Effector CD8-positive, alpha-beta T cell (primary cell): ENCODE data around the gene DENND6B.

ENCODE experiments used
- DNase-seq: peaks from one replicate; lab custom pipeline; 2025; lab: John Stamatoyannopoulos, UW

The DENND6B gene

DNA sequence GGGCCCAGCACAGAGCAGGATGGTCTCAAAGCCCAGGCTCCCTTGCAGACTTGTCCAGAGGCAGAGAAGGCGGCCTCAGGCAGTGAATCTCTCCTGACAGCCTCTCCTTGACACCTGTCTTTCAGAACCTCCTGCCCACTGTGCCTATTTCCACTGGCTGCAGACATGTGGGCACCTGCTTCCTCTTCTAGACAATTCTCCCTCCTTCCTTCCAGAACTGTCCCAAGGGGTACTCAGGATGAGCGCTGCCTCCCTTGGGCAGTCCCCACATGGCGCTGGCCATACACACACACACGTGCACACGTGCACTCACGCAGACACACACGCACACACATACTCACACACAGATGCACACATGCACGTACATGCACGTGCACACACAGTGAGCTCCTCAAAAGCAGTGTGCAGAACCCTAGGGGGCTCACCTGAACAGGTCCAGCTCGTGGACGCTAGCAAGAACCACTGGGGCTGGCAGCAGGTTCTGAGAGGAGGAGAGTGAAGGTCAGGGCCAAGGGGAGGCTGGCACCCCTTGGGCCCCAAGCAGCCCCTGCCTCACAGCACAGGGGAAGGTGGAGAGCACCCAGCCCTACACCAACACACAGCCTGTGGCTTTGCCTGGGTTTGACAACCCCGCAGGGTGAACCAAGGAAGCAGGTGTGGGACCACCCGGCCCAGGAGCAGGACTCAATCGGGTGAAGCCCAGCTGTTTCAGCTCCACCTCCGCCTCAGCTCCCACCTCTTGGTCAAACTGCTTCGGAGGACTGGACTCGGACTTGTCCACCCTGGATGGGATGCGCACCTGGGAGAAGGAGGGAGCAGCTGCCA lies 11.3 kb downstream of the DENND6B start:
- no peak for DNase-seq

DNA sequence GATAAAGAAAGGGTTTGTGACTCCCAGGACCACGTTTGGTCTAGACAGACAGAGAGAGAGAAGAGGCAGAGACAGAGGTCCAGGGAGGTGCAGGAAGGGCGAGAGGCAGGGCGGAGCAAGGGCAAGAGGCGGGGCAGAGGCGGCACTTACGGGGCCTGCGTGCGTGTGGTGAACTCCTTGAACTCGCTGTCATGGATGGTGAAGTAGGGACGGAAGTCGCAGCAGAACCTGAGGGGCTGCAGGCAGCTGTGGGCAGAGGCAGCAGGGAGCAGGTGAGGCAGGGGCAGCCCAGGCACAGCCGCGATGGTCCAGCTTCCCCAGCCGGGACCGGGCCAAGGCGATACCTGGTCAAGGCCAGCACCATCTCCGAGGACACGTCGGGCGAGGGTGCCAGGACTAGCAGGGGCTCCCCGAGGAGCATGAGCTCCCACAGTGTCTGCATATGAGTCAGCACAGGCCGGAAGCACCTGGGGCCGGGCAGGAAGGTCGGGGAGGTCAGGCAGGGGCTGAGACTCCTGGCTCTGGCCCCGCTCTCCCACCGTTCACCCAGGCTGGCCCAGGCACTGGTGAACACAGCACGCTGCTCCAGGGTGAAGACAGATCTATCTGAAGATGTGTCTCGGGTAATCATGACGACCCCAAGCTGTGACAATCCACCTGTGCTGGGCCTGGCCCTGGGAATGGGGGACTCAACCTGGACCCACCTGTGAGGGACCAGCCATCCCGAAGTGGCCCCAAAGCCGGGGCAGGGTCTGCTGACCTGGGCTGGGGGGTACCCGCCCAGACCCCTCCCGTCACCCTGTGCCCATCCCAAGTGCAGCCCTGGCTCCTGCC lies 12.1 kb downstream of the DENND6B start:
- DNase-seq, result peak; percentile 23

DNA sequence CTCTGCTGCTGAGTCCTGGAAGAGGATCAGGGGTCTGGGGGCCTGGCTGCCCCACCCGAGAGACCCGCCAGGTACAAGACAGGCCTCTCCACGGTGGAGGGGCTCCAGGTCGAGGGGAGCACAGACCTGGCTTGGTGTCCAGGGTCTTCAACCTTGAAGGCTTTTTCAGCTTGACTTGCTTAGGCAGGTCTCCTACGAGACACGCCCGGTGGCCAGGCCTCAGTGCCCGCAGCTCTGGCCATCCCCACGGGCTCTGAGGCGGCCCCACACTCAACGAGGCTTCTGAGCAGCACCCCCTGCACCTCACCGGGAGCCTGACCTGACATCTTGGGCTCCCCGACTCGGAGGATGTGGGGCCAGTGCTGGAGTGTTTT lies 12.7 kb downstream of the DENND6B start:
- no peak for DNase-seq

DNA sequence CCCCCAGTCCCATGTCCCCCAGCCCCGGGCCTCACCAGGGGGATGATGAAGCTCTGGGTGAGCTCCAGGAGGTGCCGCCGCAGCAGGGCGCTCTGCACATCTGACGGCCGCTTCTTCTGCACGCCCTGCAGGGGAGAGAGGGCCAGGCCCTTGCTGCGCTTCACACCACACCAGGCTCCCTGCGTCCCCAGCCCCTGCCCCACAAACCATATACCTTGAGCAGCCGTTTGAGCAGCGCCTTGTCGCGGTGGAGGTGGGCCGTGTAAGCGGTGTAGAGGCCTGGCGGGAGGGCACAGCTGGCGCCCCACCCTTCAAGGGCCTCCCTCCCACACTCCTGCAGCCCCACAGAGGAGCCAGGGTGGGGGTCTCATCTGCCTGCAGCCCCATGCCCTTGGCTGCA lies 13.2 kb downstream of the DENND6B start:
- DNase-seq, result no peak

DNA sequence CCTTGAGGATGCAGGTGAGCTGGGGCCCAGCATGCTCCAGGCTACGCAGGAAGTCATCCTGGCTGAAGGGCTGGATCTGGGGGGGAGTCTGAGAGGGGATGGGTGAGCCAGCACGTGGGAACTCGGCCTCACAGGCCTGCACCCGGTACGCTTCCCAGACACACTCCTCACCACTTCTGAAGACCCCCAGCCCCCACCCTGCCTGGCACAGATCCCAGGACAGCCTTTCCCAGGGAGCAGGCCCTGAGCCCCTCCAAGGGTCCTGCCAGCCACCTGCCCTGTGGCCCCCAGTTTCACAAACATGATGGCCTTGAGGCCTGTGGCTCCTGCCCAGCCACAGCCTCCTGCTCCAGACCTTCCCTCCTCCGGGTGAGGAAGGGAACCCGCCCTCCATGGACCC lies 13.8 kb downstream of the DENND6B start:
- no peak for DNase-seq

DNA sequence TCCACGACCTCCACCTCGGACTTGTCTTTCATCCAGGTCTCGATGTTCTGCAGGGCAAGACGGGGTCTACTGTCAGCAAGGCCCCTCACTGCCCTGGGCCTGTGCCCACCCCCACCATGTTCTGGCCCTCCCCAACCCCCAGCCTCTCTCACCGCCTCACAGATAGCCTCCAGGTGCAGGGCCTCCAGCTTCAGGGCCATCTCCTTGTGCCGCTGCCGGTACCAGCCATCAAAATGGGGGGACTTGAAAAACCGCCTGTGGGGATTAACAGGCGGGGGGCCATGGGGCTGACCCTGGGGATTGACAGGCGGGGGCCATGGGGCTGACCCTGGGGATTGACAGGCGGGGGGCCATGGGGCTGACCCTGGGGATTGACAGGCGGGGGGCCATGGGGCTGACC lies 14.4 kb downstream of the DENND6B start:
- DNase-seq, result no peak

DNA sequence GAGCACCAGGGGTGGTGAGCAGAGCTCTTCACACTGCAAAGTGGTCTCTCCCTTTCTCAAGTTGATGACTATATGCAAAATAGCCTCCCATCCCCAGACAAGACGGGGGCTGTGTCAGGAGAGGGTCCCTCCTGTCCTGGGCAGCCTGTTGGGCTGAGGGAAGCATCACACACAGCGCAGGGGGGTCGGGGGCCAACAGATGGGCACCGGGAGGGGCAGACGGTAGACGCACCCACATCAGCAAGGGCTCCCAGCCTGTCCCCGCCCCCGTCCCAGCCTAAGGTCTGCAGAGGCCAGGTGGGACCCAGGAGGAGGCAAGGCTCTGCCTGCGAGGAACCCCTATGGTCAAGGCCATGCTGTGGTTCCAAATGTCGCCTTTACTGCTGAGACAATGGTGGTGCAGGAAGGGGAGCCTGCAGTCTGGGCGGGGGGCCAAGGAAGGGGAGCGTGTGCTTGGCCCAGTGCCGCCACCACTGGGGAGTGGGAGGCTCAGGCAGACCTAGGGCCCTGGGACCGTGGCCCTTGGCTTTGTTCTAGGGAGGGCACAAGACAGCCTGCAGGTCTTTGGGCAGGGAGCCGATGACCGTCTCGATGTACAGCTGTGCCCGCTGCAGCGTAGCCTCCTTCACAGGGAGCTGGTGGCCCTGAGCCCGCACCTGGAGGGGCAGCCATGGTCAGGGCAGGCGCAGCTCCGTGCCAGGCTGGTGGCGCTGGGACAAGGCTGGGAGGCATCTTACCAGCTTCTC lies 15.0 kb downstream of the DENND6B start:
- DNase-seq, result no peak

DNA sequence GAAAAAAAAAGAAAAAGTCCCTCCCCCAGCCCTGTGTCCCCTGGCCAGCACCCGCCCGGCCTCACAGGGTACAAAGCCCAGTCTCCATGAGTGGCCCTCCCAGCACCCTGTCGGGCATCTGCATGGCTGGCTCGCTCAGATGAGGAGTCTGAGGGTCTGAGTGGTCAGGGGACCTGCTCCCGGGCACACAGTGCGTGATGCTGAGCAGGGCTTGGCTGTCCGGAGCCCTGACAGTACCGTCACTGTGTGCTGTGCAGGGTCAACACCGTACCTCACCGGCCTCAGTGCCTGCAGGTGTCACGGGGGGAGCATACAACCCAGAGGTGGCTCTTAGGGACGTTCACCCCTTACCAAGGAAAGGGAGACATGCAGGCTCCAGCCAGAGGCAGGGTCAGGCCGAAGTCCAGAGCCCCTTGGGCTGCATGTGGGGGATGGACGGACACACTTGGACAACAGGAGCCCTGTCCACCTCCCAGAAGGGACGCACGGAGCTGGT lies 15.8 kb downstream of the DENND6B start:
- no peak for DNase-seq

DNA sequence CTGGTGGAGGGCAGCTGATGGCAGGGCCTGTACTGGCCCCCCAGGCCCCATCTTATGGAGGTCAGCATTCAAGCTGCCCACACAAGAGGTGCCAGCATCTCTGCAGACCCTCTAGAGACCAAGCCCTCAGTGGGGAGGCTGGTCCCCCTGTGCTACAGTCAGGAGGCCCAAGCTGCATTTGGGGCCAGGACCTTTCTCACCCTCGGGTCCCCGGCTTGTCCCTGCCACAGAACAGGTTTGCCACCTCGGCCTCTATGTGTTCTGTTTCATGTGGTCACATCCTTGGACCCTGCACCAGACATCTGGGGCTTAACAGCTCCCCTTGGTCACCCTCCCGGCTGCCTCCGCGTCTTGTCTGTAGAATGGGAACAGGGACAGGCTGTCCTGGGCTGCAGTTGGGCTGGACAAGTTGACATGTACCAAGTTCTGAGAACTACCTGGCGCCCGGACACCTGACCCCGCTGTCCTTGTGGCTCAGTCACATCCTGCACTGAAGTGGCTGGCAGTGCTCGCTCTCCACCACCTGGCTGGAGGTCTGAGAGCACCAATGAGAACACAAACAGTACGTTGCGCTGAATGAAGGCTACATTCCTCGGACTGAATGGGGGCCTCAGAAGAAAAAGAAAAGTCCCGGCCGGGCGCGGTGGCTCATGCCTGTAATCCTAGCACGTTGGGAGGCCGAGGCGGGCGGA lies 16.6 kb downstream of the DENND6B start:
- no peak for DNase-seq

DNA sequence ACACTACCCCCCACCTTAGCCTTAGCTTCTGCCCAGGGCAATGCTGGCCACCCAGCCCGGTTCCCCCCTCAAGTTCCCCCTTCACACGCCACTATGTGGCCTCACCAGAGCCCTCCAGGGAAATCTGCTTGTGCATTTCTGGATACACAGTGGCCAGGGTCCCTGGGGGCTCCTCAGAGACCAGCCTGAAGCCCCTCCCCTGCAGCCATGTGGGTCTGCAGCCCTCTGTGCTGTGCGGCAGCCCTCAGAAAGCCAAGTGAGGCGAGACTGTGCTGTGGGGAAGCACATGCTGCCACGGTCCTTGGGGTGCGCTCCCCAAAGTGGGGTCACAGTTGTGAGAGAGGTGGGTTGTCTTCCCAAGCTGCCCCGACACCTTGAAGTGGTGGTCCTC lies 17.2 kb downstream of the DENND6B start:
- no peak for DNase-seq

DNA sequence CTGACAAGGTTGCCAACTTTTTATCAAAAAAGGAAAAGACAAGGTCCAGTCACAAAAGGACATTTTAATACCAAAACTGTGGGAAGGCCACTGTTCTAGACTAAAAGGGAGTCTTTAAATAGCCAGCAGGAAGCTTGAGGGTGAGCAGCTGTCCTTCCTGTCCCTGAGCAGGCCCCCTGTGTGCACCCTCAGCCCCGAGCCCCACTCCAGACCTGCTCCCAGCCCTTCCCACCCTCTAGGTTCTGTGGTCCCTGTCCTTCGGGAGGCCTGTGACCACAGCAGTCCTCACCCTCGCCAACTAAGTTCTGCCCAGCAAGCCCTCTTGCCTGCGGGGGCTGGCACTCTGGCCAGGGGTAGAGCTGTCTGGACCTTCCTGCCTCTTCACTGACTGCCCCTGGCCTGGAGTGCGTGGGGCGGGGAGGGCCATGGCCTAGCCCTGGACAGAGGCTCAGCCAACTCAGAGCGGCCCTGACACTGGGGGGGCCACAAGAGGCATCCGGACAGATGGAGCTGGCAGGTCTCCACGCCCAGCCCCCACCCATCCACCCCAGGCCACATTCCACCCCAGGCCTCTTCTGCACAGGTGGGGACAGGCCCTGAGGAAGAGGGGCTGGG lies 17.7 kb downstream of the DENND6B start:
- no peak for DNase-seq

DNA sequence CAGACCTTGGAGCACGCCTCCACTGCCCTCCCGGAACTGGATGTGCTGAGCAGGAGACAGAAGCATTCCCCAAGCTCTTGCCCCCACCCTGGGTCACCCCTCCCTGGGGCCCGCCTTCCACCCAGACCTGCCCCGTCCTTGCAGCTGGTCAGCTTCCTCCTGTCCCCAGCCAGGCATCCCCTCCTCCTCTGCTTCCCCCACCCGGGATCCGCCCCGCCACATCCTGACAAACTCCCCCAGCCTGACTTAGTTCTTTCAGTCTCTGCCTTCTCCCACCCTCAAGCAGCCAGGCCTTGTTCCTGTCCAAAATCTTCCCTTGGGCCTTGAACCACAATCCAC lies 18.2 kb downstream of the DENND6B start:
- DNase-seq, result no peak

DNA sequence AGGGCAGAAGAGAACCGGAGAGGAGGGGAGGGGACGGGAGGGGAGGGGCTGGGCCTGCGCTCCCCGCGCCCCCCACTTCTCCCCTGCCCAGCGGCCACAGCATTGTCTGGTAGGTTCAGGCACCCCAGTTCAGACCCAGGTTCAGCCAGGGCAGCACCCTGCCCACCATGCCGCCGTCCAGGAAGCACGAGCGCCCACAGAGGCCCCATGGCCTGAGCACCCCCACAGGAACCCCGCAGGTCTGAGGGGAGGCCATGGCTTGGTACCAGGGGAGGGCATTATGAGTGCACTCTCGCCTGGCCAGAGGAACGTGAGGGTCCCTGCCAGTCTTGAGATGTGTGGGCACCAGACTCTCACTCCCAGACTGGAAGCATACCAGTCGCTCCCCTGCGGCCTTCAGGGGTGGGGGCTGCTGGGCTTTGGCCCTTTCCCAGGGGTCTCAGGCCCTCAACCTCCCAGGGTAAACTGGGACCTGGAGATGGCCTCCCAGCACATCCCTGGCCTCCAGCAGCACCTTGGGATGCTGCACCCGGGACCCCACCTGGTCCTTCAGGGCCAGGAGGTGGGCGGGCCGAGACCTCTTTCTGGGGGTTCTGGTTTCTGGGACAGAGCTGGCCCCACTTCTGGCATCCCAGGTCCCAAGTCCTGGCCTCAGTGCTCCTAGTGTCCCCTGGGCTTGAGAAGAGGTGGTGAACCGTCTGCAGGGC lies 18.8 kb downstream of the DENND6B start:
- no peak for DNase-seq

DNA sequence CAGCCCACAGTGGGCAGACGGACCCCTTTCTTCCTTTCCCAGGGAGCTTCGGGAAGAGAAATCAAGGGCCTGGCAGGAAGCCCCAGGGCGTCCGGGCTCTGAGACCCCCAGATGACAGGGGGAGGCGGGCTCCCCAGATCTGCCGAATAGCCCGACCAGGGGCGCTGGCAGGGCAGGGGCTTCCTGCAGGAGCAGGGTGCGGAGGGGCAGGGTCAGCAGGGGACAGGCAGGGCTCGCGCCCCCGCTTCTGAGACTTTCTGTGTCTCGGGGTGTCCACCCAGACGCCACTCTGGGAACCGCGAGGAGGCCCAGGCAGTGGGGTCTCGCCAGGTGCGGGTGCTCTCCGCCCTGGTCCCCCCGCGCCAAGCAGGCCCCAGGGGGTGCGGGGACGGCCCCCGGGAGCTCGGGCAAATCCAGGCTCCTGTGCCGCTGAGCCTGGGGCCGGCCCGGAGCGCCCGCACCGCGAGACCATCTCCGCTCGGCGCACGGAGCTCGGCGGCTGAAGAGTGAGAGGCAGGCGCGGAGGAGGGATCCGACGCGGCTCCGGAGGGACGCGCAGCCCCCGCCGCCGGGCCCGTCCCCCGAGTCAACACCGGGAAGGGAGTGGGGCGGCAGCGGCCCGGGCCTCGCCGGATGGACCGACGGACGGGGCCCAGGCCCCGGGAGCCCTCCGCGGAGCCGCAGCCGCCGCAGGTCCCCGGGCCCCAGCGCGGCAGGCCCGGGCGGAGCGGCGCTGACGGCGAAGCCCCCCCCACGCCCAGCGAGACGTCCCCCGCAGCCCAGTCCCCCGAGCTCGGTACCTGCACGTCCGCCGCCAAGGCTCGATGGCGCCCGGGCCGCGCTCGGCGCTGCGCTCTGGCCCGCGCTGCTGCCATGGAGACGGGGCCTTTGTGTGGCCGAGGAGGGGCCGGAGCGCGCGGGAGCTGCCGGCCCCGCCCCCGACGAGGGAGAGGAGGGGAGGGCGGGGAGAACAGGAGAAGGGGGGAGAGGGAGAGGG lies 19.8 kb downstream of the DENND6B start, which contains the start of gene PLXNB2:
Gene PLXNB2 (minus strand): TSS at position 894 of the 997 bp plus-strand sequence. CDS start 17,062 bp downstream, outside the sequence.
- DNase-seq, result no peak

DNA sequence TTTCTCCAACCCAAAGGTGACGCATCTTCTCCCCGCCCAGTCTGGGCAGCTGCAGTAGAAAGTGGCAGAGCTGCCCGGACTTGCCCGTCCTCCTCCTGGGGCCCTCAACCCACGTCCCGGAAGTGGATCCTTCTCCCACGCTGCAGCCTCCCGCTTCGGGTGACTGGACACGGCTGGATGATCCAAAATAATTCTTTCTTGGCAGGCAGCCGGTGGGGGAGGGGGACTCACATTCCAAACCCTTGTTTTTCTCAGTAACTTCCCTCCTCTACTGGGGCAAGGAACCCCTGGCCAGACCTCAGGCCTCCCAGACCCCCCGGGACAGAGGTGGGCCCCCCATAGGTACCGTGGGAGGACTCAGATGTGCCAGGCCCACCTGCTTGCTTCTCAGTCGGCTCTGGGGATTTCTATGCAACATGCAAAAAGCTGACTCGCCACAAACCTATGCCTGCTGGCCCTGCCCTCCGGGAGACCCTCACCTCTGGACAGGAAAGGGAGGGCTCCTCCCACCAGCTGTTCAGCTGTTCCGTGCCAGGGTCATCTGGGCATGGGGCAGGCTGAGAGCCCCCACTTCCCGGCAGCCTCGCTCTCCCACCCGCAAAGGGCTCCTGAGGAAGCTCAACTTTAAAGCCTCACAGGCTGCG lies 20.8 kb downstream of the DENND6B start:
- DNase-seq, result no peak

DNA sequence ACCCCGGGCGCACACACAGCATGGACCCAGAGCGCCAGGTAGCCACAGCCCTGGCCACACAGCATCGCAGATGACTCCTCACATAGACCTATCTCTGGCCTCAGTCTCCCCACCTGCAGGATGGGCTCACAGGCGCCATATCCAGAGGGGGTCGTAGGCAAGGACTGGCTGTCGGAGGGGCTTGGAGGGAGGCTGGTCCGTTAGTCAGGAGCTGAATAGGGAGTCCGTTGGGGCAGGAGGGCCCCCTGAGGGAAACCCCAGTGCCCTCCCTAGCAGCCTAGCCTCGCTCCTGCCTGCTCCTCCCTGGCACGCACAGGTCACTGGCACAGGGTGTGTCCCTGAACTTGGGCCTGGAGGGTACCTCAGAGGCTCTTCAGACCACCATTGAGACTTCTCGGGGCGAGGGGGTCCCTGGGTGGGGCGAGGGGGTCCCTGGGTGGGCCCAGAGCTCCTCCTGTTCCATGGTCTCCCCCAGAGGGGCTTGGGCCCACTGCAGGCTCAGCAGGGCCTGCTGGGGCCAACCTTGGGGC lies 21.4 kb downstream of the DENND6B start:
- DNase-seq, result no peak

DNA sequence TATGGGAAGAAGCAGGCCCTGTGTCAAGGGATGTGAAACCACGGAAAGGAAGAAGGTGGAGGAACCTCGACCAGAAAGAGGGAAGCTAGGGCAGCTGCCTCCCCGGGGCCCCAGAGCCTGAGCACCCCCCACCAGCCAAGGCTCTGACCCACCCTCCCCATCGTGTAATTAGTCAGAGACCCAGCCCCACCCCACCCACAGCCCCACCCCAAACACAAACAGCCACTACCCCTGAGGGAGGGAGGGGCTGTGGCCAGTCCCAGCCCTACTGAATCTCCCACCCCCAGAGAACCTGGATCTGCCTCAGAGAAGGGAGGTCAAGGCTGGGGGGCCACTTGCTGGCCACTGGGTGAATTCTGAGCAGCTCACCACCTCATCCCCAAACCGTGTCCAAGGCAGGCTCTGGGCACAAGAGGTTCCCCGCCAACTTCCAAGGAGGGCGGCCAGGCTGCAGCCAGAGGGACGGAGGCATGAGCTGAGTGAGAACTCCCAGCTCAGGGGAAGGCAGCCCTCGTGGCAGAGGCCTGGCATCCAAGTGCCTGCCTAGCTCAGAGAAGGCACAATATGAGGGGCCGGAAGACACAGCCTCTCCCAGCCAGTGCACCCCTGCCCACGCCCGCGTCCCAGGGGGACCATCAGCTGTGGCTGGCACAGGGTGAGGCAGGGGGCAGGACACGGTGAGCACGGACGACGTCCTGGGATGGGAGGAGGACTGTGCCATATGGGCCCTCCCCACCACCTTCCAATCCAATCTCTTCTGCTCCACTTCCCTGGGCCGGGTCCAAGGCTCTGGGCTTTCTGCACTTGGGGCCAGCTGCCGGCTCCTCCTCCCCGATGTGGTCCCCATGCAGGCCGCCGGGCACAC lies 22.1 kb downstream of the DENND6B start:
- DNase-seq, result no peak
